ENCODE measurements around the gene OSTF1. TPM values are rescaled to one million over a fixed set of nuclear protein-coding genes. Genes with fewer than 3 reads are reported as not detected.

Gene OSTF1
- total RNA-seq, 1 experiment from 2014 or later = 30.7 TPM

DNA sequence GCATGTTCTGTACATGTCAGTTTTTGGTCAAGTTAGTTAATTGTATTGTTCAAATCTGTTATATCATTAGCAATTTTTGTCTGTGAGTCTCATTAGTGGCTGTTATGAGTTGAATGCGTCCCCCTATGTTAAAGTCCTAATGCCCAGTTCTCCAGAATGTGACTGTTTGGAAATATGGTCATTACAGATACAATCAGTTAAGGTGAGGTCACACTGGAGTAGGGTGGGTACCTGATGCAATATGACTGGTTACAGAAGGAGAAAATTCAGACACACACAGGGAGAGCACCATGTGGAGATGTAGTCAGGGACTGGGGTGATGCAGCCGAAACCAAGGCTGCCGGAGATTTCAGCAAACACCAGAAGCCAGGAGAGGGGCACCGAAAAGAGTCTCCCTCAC is 15.4 kb upstream of the OSTF1 start:
- DNase-seq (ENCODE audit: low read depth, low spot score) = no peak
- in situ Hi-C loops (cut with HindIII; ENCODE audit: low pct_unique_long_range_greater_than_20kb, low sequenced_read_pairs) = no loop called here

- DNase-seq (ENCODE audit: low read depth, low spot score) = no peak
- in situ Hi-C loops (cut with HindIII; ENCODE audit: low pct_unique_long_range_greater_than_20kb, low sequenced_read_pairs) = no loop called here
These were observed 6.7 kb upstream of the OSTF1 start for GRCh38 chr9:75081632-75082031.

DNA sequence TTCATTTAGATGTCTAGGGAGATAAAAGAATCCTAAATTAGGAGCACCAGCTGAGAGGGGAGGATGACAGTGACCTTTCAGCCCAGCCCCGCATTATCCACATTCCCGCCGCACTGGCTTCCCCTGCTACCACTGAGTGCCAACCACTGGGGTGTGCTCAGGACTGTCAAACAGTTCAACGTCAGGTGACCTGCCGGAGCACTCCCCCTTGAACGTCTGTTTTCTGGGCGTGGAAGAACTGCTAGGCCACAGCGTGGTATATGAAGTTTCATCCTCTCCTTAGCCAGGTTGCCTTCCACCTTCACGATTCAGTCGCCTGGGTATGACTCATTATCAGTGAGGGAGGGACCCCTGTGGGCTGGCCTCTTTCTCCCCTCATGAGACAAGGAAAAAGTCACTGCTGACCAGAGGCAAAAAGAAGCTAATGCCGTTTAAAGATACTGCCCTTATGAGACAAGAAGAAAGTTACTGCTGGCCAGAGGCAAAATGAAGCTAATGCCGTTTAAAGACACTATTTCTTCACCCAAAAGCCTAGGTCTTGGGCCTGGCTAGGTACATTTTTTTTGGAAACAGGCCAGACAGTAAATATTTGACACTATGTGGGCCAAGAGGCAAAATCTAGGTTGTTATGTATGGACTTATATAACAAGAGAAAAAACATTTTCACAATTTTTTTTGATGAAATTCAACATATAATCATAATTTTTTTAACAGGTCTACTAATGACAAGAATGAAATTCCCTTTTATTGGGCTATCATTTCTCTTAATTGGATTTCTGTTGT is 4.9 kb upstream of the OSTF1 start:
- peak; percentile 54 for DNase-seq (ENCODE audit: low read depth, low spot score)
- in situ Hi-C loops (cut with HindIII; ENCODE audit: low pct_unique_long_range_greater_than_20kb, low sequenced_read_pairs) = no loop called here

DNA sequence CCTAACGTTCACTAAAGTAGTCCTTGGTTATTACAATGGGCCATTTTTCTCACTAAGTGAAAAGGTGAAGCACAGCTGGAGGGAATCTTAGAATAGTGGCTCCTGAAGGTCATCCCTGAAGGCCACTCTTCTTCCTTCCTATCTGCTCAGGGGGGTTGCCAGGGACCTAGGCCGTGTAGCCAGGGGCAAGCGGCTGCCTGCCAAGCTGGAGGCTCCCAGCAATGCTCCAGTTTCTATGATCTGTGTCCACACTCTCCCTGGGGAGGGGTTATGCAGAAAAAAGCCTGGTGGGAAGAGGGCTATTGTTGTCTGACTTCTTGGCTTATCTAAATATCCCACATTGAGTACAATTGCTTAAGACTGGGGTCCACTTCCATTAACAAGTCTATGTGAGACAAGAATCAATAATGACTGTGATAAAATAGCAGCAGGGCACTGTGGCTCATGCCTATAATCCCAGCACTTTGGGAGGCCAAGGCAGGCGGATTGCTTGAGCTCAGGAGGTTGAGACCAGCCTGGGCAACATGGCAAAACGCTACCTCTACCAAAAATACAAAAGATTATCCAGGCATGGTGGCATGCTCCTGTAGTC is 4.1 kb upstream of the OSTF1 start:
- in situ Hi-C loops (cut with HindIII; ENCODE audit: low pct_unique_long_range_greater_than_20kb, low sequenced_read_pairs) = no loop called here
- DNase-seq (ENCODE audit: low read depth, low spot score) = peak; percentile 55

GRCh38 chr9:75085640-75086039 is 2.7 kb upstream of the OSTF1 start:
- in situ Hi-C loops (cut with HindIII; ENCODE audit: low pct_unique_long_range_greater_than_20kb, low sequenced_read_pairs) = no loop called here

GRCh38 chr9:75086541-75087288 is 1.6 kb upstream of the OSTF1 start:
- peak; percentile 13 for DNase-seq (ENCODE audit: low read depth, low spot score)
- in situ Hi-C loops (cut with HindIII; ENCODE audit: low pct_unique_long_range_greater_than_20kb, low sequenced_read_pairs) = no loop called here

More at GRCh38 chr9:75085640-75086039, 2.7 kb upstream of the OSTF1 start:
- no peak for DNase-seq (ENCODE audit: low read depth, low spot score)

GRCh38 chr9:75087289-75087823 is 958 bp upstream of the OSTF1 start:
- in situ Hi-C loops (cut with HindIII; ENCODE audit: low pct_unique_long_range_greater_than_20kb, low sequenced_read_pairs) = no loop called here
- DNase-seq (ENCODE audit: low read depth, low spot score) = peak; percentile 63

GRCh38 chr9:75088646-75089372 is 495 bp downstream of the OSTF1 start:
- in situ Hi-C loops (cut with HindIII; ENCODE audit: low pct_unique_long_range_greater_than_20kb, low sequenced_read_pairs) = no loop called here
- peak; percentile 73 for DNase-seq (ENCODE audit: low read depth, low spot score)

GRCh38 chr9:75089373-75089766 is 1.1 kb downstream of the OSTF1 start:
- in situ Hi-C loops (cut with HindIII; ENCODE audit: low pct_unique_long_range_greater_than_20kb, low sequenced_read_pairs) = no loop called here
- no peak for DNase-seq (ENCODE audit: low read depth, low spot score)

GRCh38 chr9:75090579-75090978 is 2.3 kb downstream of the OSTF1 start:
- no peak for DNase-seq (ENCODE audit: low read depth, low spot score)
- in situ Hi-C loops (cut with HindIII; ENCODE audit: low pct_unique_long_range_greater_than_20kb, low sequenced_read_pairs) = no loop called here

DNA sequence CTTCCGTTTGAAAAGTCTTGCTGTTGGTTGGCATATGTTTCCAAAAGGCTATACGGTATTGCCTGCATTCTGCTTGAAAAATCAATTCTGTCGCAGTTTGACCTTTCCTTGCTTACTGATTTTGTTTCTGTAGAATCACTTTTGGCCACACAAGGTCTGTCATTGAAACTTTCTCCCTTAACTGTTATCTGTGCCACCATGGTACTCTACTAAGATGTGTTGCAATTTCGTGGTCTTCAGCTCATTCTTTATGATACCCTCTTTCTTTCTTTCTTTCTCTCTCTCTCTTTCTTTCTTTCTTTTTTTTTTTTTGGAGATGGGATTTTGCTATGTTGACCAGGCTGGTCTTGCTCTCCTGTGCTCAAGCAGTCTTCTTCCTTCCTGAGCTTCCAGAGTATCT is 4.5 kb downstream of the OSTF1 start:
- in situ Hi-C loops (cut with HindIII; ENCODE audit: low pct_unique_long_range_greater_than_20kb, low sequenced_read_pairs) = no loop called here
- DNase-seq (ENCODE audit: low read depth, low spot score) = no peak

DNA sequence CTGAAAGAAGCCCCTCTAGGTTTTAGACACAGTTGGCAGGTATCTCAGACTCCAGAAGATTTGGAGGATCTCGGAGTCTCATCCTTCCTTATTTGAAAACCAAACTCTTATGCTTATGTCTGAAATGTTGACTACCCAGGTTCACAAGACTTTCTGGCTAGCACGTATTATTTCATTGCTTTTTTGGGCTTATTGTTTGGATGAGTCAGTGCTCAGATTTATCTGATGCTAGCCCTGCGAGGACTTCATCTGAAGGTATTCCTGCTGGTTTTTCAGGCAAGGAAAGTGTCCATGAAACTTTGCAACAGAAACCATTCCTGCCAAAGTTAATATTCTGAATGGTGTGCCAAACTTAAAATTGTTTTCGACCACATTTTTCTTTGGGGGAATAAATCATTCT is 8.5 kb downstream of the OSTF1 start:
- DNase-seq (ENCODE audit: low read depth, low spot score) = no peak
- in situ Hi-C loops (cut with HindIII; ENCODE audit: low pct_unique_long_range_greater_than_20kb, low sequenced_read_pairs) = no loop called here

DNA sequence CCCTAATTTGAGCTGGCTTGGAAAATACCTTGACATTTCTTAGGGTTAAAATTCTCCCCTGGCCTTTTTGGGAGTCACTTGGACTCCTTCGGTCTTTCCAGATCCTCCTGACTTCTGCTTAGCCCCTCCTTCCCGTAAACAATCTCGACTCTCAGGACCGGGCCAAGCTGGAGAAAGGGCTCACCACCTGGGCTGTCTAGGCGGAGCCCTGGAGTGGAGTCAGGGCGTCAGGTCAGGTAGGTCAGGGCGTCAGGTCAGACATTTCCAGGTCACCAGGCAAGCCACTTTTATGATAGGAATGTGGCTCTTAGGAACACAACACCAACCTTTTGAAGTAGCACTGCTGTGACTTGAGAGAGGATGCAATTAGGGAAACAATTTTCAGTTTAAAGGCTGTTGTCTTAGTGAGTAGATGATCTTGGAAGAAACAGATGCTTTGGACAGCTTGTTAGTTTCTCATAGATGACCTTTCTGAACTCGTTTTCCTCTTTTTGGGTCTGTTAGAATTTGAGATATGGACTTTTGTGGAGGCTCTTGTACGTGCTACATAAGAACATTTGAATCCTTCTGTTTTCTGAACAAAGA is 12.8 kb downstream of the OSTF1 start:
- DNase-seq (ENCODE audit: low read depth, low spot score) = no peak

DNA sequence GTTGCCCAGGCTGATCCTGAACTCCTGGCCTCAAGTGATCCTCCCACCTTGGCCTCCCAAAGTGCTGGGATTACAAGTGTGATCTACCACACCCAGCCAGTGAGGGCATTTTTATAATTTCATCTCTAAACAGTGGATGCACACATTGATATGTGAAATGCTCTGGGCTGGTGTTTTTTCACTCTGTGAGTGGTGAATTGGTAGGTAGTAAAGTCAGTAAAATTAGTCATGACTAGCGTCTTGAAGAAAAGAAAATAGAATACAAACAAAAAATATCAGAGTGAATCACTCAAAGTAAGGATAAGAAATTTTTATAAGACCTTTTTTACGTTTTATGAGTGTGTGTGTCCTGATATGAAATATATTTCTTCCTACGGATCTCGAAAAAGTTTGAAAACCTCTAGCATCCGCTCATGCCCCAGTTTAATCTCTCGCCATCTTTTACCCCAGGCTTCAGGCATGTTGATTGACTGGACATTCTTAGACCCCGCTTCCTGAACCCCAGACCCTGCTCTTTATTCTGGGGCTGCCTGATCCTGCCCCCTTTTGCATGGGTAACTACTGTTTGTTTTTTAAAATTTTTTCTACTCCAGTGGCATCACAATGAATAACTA is 14.0 kb downstream of the OSTF1 start:
- in situ Hi-C loops (cut with HindIII; ENCODE audit: low pct_unique_long_range_greater_than_20kb, low sequenced_read_pairs) = no loop called here
- no peak for DNase-seq (ENCODE audit: low read depth, low spot score)

More for the DNA sequence above, 12.8 kb downstream of the OSTF1 start:
- in situ Hi-C loops (cut with HindIII; ENCODE audit: low pct_unique_long_range_greater_than_20kb, low sequenced_read_pairs) = no loop called here

DNA sequence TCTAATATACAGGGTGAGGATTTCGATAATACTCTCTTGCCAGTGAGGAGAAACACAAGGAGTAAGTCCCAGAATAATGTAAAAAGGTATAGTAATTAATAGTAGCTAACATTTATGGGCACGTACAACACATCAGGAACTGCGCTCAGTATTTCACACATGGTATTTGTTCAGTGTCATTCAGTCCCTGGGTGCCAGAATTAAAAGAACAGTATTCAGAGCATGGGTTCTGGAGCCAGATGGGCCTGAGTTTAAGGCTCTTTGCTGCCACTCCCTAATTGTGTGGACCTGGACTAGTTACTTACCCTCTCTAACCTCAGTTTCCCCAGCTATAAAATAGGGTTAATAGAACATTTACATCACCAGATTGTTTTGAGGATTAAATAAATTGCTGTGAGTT is 16.3 kb downstream of the OSTF1 start:
- no peak for DNase-seq (ENCODE audit: low read depth, low spot score)
- in situ Hi-C loops (cut with HindIII; ENCODE audit: low pct_unique_long_range_greater_than_20kb, low sequenced_read_pairs) = no loop called here

GRCh38 chr9:75105019-75105540 is 16.8 kb downstream of the OSTF1 start:
- in situ Hi-C loops (cut with HindIII; ENCODE audit: low pct_unique_long_range_greater_than_20kb, low sequenced_read_pairs) = no loop called here

GRCh38 chr9:75105841-75106240 is 17.5 kb downstream of the OSTF1 start:
- in situ Hi-C loops (cut with HindIII; ENCODE audit: low pct_unique_long_range_greater_than_20kb, low sequenced_read_pairs) = no loop called here
- peak; percentile 70 for DNase-seq (ENCODE audit: low read depth, low spot score)

More at GRCh38 chr9:75105019-75105540, 16.8 kb downstream of the OSTF1 start:
- no peak for DNase-seq (ENCODE audit: low read depth, low spot score)

Measured in SK-MEL-5 (cell line).